ENCODE data around the gene DLGAP4. TPM values are rescaled to one million over a fixed set of nuclear protein-coding genes. Genes with fewer than 3 reads are reported as not detected.

The DLGAP4 gene
- total and polyA plus RNA-seq, 9 of the 15 experiments (the other 6 are each of a cell fraction or from before 2014, with no cell fraction given), result 0.31 to 34.1 (median 4.5) TPM

GRCh38 chr20:36384022-36384619 lies 78.0 kb downstream of the DLGAP4 start (continued):
- TF ChIP-seq ZNF764 (CRISPR knock-in tag; IDR thresholded peaks at IDR 0.05; ENCODE audit: low read depth), result no peak
- TF ChIP-seq DPF2 (IDR thresholded peaks at IDR 0.05), result 0 out of 2 replicates have a peak, but pooled peaks have one; percentile 22
- TF ChIP-seq ID3 (CRISPR knock-in tag; IDR thresholded peaks at IDR 0.05), result no peak
- no peak; the same call in 1 of the 2 replicates for TF ChIP-seq ID3 (tag; IDR thresholded peaks at IDR 0.05)
- peak in 1 of 2 experiments; percentile 91; a peak in 2 of 4 replicates for TF ChIP-seq FOXA3 (CRISPR knock-in tag; conservative IDR thresholded peaks at IDR 0.05 in 1 of 2, IDR thresholded peaks at IDR 0.05 in 1 of 2)
- 0 out of 2 replicates have a peak, but pooled peaks have one; percentile 67 for TF ChIP-seq ZNF740 (CRISPR knock-in tag; IDR thresholded peaks at IDR 0.05)
- no peak for TF ChIP-seq ZNF740 (tag; IDR thresholded peaks at IDR 0.05)
- TF ChIP-seq HNRNPK (IDR thresholded peaks at IDR 0.05; ENCODE audit: low read depth, low read length, poor library complexity, severe bottlenecking), result no peak
- no peak for TF ChIP-seq RFX7 (CRISPR knock-in tag; IDR thresholded peaks at IDR 0.05)
- TF ChIP-seq MXD1 (CRISPR knock-in tag; IDR thresholded peaks at IDR 0.05; ENCODE audit: borderline replicate concordance, poor library complexity, severe bottlenecking), result no peak
- TF ChIP-seq ZNF766 (CRISPR knock-in tag; conservative IDR thresholded peaks at IDR 0.05), result peak; percentile 98
- no peak for TF ChIP-seq KLF16 (IDR thresholded peaks at IDR 0.05)
- no peak for TF ChIP-seq CCNT2 (IDR thresholded peaks at IDR 0.05; ENCODE audit: borderline replicate concordance, extremely low read depth, insufficient read length, low read depth, low read length)
- TF ChIP-seq HDAC3 (IDR thresholded peaks at IDR 0.05; ENCODE audit: borderline replicate concordance, partially characterized antibody), result no peak
- TF ChIP-seq ZBTB49 (CRISPR knock-in tag; IDR thresholded peaks at IDR 0.05; ENCODE audit: borderline replicate concordance), result peak; percentile 99
- TF ChIP-seq RB1 (IDR thresholded peaks at IDR 0.05; ENCODE audit: low read depth), result 0 out of 2 replicates have a peak, but pooled peaks have one; percentile 19
- TF ChIP-seq GTF2F1 (IDR thresholded peaks at IDR 0.05; ENCODE audit: low read depth, low read length), result no peak
- no peak for TF ChIP-seq ZNF717 (CRISPR knock-in tag; IDR thresholded peaks at IDR 0.05)
- TF ChIP-seq TARDBP (IDR thresholded peaks at IDR 0.05), result peak; percentile 90
- TF ChIP-seq ZNF217 (CRISPR knock-in tag; IDR thresholded peaks at IDR 0.05), result peak; percentile 92; the same call in 1 of the 2 replicates
- TF ChIP-seq CHD2 (IDR thresholded peaks at IDR 0.05; ENCODE audit: low read depth, low read length), result no peak
- peak; percentile 82 for TF ChIP-seq CXXC5 (CRISPR knock-in tag; IDR thresholded peaks at IDR 0.05)
- no peak for TF ChIP-seq SPI1 (IDR thresholded peaks at IDR 0.05; ENCODE audit: borderline replicate concordance, low read depth, low read length)
- TF ChIP-seq CBFA2T2 (conservative IDR thresholded peaks at IDR 0.05), result no peak
- TF ChIP-seq TRIM28 (IDR thresholded peaks at IDR 0.05), result no peak
- 0 out of 2 replicates have a peak, but pooled peaks have one; percentile 24 for TF ChIP-seq BCL6 (CRISPR knock-in tag; IDR thresholded peaks at IDR 0.05)

Data from K562 (cell line).